Left ventricle myocardium inferior (tissue), 1 donor: ENCODE data around the gene AUH. TPM values are rescaled to one million over a fixed set of nuclear protein-coding genes. Genes with fewer than 3 reads are reported as not detected.

Experiments
- DNase-seq: peaks from one replicate; pipeline ENCODE4 v3.0.0-alpha.2; 2020
- H3K27ac ChIP-seq: fragments of 200-600 bp; replicated peaks from 2 replicates; pipeline ENCODE4 v1.8.0; 2021
- H3K27me3 ChIP-seq: fragments of 200-600 bp; 2 replicates; pipeline ENCODE4 v1.8.0; 2021; ENCODE audit warnings: low read depth
- H3K36me3 ChIP-seq: fragments of 200-600 bp; 2 replicates; pipeline ENCODE4 v1.8.0; 2021
- H3K4me1 ChIP-seq: fragments of 200-600 bp; 2 replicates; pipeline ENCODE4 v1.8.0; 2021
- H3K4me3 ChIP-seq: fragments of 200-600 bp; 2 replicates; pipeline ENCODE4 v1.8.0; 2021; ENCODE audit warnings: mild to moderate bottlenecking, moderate library complexity
- H3K9me3 ChIP-seq: fragments of 200-600 bp; replicated peaks from 2 replicates; pipeline ENCODE4 v1.8.0; 2021
- intact Hi-C: fragments of 100-400 bp; cut with micrococcal nuclease; formaldehyde crosslinking; loops from one replicate; pipeline ENCODE4 v1.11.0; 2022
- total RNA-seq: library from RNA; stranded (reverse); fragmentation: NEBNext Ultra II Directional; extraction: Animal tissue kit (Norgen Biotek cat#: 25700); gene quantifications from one replicate; pipeline ENCODE4 v1.2.1, GENCODE V29; 2021
- TF ChIP-seq, protein P1 (sequence below): fragments of 200-600 bp; IDR thresholded peaks from 2 replicates; pipeline ENCODE4 v1.8.0; 2021; ENCODE audit warnings: antibody characterized with exemption, mild to moderate bottlenecking, borderline replicate concordance
- donor health status: DM: no; HTN: yes; CAD: no; lungs with severe emphysema.

Gene AUH
- total RNA-seq, 1 donor from 2014 or later, result 44.1 TPM

- no peak for DNase-seq
These were observed 138.7 kb downstream of the AUH start for GRCh38 chr9:91223000-91223399.

DNA sequence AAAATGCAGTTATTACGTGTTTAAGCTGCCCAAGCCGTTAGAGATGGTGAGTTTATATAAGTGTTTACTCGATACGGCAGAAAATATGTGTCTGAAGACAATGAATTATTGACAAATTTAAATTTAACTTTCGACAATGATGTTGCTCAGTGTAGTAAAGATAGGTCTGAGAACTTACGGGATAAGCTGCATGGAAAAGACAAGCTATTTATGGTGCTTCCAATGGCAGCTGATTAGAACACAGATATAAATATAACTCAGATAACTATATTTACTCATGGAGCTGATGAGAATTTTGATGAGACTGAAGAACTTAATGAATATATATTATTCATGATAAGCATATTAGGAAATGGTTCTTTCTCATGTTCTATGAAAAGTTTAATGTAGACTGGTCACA lies 139.3 kb downstream of the AUH start:
- no peaks in the 10 kb centered on the region for H3K27me3 ChIP-seq
- H3K4me3 ChIP-seq, result no peak overlapping the region
- DNase-seq, result no peak
- H3K36me3 ChIP-seq, result peaks cover 30% of the 10 kb centered on the region
- TF ChIP-seq, protein P1, sequence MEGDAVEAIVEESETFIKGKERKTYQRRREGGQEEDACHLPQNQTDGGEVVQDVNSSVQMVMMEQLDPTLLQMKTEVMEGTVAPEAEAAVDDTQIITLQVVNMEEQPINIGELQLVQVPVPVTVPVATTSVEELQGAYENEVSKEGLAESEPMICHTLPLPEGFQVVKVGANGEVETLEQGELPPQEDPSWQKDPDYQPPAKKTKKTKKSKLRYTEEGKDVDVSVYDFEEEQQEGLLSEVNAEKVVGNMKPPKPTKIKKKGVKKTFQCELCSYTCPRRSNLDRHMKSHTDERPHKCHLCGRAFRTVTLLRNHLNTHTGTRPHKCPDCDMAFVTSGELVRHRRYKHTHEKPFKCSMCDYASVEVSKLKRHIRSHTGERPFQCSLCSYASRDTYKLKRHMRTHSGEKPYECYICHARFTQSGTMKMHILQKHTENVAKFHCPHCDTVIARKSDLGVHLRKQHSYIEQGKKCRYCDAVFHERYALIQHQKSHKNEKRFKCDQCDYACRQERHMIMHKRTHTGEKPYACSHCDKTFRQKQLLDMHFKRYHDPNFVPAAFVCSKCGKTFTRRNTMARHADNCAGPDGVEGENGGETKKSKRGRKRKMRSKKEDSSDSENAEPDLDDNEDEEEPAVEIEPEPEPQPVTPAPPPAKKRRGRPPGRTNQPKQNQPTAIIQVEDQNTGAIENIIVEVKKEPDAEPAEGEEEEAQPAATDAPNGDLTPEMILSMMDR, result no peak
- H3K9me3 ChIP-seq, result no peaks in the 10 kb centered on the region
- intact Hi-C loops, result no loop called here
- H3K4me1 ChIP-seq, result peaks cover 31% of the 10 kb centered on the region
- H3K27ac ChIP-seq, result no peak overlapping the region

More at GRCh38 chr9:91223000-91223399, 138.7 kb downstream of the AUH start:
- peaks cover 31% of the 10 kb centered on the region for H3K4me1 ChIP-seq
- intact Hi-C loops, result no loop called here
- no peaks in the 10 kb centered on the region for H3K27me3 ChIP-seq
- no peaks in the 10 kb centered on the region for H3K9me3 ChIP-seq
- peaks cover 25% of the 10 kb centered on the region for H3K36me3 ChIP-seq
- TF ChIP-seq, protein P1, result no peak
- H3K4me3 ChIP-seq, result no peak overlapping the region
- H3K27ac ChIP-seq, result no peak overlapping the region

- peaks cover 31% of the 10 kb centered on the region for H3K4me1 ChIP-seq
- no peak for DNase-seq
- H3K27me3 ChIP-seq, result no peaks in the 10 kb centered on the region
- H3K27ac ChIP-seq, result peak overlapping the region; percentile 20
- intact Hi-C loops, result no loop called here
- no peak overlapping the region for H3K4me3 ChIP-seq
- H3K36me3 ChIP-seq, result peaks cover 33% of the 10 kb centered on the region
- TF ChIP-seq, protein P1, result no peak
- no peaks in the 10 kb centered on the region for H3K9me3 ChIP-seq
These were observed 140.4 kb downstream of the AUH start for GRCh38 chr9:91221332-91221731.

- Histone ChIP-seq H3K27ac (peak overlapping the region; percentile 21), H3K27me3 (no peaks in the 10 kb centered on the region), H3K36me3 (peaks cover 36% of the 10 kb centered on the region), H3K4me1 (peaks cover 31% of the 10 kb centered on the region), H3K4me3 (no peak overlapping the region), H3K9me3 (no peaks in the 10 kb centered on the region)
- TF ChIP-seq, protein P1, result no peak
- intact Hi-C loops, result no loop called here
- no peak for DNase-seq
These were observed 141.1 kb downstream of the AUH start for GRCh38 chr9:91220491-91221135.

DNA sequence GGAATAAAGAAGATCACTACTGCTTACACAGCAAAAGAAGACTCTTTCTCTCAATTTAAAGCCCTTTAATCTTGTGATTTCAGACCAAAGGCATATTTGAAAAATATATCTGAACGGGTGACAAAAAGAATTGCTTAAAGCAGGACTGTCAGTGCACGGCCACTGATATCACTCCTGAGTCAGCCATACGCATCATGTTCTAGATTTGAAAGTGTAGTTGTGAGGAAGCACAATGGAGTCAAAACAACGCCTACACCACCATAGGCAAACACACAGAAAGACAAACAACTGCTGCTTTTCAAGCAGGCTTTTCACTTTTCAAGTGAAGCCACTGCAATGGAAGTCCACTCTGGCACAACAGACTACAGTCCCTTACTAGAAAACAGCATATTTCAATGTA lies 141.7 kb downstream of the AUH start:
- no peaks in the 10 kb centered on the region for H3K9me3 ChIP-seq
- no peaks in the 10 kb centered on the region for H3K27me3 ChIP-seq
- intact Hi-C loops, result no loop called here
- H3K4me3 ChIP-seq, result no peak overlapping the region
- H3K27ac ChIP-seq, result peak overlapping the region; percentile 21
- DNase-seq, result no peak
- peaks cover 31% of the 10 kb centered on the region for H3K4me1 ChIP-seq
- TF ChIP-seq, protein P1, result no peak
- peaks cover 39% of the 10 kb centered on the region for H3K36me3 ChIP-seq
